ENCODE results near the gene FGD4. TPM values are rescaled to one million over a fixed set of nuclear protein-coding genes. Genes with fewer than 3 reads are reported as not detected.

The FGD4 gene
- total and polyA plus RNA-seq, 9 of the 15 experiments (the other 6 are each of a cell fraction or from before 2014, with no cell fraction given), result 0.05 to 0.51 (median 0.27) TPM

DNA sequence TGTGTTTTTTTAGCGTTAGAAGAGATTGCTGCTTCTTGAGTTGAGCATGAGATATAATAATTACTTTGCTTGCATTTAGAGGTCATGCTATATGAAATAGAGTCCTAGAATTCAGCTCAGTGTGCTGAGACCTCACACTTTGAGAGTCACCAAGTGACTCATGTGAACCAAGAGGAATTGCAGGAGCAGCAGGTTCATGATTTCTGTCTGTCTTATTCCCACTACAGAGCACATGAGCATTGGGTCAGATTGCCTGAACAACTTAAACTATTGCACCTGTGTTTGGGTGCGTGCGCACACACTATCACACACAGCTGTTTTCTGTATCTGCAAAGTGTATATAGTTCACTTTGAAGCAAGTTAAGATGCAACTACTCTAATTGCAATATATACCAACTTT is 109.3 kb downstream of the FGD4 start (continued):
- TF ChIP-seq, protein P1, sequence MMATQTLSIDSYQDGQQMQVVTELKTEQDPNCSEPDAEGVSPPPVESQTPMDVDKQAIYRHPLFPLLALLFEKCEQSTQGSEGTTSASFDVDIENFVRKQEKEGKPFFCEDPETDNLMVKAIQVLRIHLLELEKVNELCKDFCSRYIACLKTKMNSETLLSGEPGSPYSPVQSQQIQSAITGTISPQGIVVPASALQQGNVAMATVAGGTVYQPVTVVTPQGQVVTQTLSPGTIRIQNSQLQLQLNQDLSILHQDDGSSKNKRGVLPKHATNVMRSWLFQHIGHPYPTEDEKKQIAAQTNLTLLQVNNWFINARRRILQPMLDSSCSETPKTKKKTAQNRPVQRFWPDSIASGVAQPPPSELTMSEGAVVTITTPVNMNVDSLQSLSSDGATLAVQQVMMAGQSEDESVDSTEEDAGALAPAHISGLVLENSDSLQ (IDR thresholded peaks at IDR 0.05), result no peak
- TF ChIP-seq HCFC1 (IDR thresholded peaks at IDR 0.05; ENCODE audit: low read depth, low read length), result no peak
- TF ChIP-seq NFATC3 (IDR thresholded peaks at IDR 0.05), result no peak
- TF ChIP-seq PURB (CRISPR knock-in tag; IDR thresholded peaks at IDR 0.05; ENCODE audit: low read depth), result no peak
- no peak for TF ChIP-seq PHF20 (IDR thresholded peaks at IDR 0.05; ENCODE audit: partially characterized antibody)
- TF ChIP-seq ZFP30 (CRISPR knock-in tag; IDR thresholded peaks at IDR 0.05; ENCODE audit: borderline replicate concordance), result no peak
- TF ChIP-seq, protein P2, sequence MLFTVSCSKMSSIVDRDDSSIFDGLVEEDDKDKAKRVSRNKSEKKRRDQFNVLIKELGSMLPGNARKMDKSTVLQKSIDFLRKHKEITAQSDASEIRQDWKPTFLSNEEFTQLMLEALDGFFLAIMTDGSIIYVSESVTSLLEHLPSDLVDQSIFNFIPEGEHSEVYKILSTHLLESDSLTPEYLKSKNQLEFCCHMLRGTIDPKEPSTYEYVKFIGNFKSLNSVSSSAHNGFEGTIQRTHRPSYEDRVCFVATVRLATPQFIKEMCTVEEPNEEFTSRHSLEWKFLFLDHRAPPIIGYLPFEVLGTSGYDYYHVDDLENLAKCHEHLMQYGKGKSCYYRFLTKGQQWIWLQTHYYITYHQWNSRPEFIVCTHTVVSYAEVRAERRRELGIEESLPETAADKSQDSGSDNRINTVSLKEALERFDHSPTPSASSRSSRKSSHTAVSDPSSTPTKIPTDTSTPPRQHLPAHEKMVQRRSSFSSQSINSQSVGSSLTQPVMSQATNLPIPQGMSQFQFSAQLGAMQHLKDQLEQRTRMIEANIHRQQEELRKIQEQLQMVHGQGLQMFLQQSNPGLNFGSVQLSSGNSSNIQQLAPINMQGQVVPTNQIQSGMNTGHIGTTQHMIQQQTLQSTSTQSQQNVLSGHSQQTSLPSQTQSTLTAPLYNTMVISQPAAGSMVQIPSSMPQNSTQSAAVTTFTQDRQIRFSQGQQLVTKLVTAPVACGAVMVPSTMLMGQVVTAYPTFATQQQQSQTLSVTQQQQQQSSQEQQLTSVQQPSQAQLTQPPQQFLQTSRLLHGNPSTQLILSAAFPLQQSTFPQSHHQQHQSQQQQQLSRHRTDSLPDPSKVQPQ (CRISPR knock-in tag; IDR thresholded peaks at IDR 0.05; ENCODE audit: borderline replicate concordance), result no peak
- no peak for TF ChIP-seq ZNF140 (CRISPR knock-in tag; IDR thresholded peaks at IDR 0.05)

All from K562 (cell line).